IPS-NIHi11 (cell line): ENCODE data around the gene PBX3.

Source experiments
- DNase-seq: peaks from one replicate; pipeline ENCODE4 v3.0.0; 2012; ENCODE audit warnings: mixed read lengths, low spot score

Gene PBX3

DNA sequence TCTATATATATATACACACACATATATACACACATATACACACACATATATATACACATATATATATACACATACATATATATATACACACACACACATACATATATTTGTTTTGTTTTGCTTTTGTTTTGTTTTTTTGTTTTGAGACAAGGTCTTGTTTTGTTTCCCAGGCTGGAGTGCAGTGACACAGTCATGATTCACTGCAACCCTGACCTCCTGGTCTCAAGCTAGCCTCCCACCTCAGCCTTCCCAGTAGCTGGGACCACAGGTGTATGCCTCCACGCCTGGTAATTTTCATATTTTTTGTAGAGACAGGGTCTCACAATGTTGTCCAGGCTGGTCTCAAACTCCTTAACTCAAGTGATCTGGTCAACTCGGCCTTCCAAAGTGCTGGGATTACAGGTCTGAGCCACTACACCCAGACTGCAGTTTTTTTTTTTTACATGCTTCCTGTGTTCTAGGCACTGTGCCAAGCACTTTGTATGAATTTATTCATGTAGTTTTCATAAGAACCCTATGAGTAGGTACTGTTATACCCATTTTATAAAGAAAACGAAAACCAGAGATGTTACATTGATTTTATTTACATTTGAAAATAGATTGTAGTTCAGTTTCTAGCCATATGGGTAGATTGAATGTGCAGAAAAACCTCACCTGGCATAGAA lies 120.7 kb downstream of the PBX3 start:
- DNase-seq: no peak

- peak; percentile 19 for DNase-seq
These were observed 131.0 kb downstream of the PBX3 start for GRCh38 chr9:125878164-125878631.

GRCh38 chr9:125881042-125881441 lies 133.9 kb downstream of the PBX3 start:
- no peak for DNase-seq

DNA sequence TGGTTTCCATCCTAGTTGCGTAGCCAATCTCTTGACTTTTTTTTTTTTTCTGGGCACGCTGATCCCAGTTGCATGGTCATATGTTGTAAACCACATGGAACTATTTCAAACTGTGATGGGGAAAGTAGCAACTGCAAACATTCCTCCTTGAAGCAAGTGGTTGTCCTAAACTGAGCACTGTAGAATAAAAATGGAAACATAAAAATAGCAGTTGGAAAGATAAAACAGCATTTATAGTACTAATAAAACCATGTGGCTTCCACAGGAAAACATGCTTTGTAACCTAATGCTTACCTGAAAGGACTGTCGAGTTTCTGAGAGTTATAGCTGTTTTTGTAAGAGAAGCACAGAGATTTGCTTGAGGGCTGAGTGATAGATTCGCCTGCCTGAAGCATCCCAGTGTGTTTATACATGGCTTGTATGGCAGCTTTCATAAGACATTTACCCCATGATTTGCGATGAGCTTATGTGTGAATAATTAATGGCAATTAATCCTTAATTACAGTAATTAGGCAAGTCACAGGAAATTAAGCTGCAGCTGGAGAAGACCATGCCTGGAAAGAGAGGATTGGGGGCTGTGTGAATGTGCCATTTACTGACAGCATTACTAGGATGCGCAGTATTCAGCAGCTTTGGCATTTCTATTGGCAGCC lies 136.5 kb downstream of the PBX3 start:
- DNase-seq: no peak

DNA sequence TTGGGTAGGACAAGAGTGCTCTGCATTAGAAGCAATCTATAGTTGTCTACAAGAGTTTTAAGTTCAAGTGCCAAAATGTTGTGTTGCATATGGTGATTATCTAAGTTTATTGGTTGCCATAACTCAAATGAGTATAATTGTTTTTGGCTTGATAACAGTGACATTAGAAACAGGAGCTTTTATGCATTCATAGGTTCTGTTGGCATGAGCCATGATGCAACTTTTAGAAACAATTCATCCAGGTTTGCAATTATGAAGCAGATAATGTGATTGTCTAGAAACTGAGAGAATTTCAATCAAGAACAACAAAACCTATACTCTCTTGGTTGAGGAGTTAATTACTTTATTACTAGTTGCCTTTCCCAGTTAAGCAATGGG lies 137.0 kb downstream of the PBX3 start:
- DNase-seq: no peak

DNA sequence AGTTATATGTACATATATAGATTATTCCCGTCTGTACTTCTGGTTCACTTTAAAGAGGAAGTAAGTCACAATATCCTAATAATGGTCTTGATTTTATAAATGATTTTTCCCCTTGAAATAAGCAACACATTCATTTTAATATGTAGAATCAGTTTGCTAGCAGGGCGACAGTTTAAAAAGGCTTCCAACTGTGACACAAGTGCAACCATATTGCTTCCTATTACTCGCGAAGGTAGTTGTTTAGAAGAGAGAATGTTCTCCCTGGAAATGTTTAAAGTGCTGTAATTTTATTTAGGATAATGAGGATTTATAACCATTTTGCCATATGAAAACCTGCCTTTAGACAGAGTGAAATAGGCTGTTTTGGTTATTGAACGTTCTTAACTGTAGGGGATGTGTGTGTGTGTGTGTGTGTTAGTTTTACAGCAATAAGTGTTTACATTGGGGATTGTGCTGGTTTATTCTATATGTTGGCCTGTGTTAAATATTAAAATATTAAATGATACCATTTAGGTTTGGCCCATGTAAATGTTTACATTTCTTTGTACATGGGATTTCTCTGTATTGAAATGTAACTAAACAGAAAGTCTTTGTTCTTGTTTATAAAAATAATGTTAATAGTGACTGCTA lies 138.3 kb downstream of the PBX3 start:
- no peak for DNase-seq

DNA sequence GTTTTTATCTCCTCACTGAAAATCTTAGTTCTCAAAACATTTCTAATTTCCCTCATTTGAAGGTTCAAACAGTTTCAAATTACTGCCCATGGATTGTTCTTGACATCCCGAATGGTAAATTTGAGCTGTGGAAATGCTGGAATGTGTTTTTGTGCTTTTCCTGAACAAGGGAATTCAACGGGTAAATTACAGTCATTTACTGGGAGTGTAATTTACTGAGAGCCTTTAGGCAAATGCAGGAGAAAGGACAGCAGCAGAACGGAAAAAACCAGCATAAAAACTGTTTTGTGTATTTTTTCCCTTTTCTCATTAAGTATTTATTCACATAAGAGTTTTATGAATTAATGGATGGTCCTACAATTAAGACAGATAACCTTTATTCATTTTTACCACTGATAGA lies 139.2 kb downstream of the PBX3 start:
- no peak for DNase-seq

DNA sequence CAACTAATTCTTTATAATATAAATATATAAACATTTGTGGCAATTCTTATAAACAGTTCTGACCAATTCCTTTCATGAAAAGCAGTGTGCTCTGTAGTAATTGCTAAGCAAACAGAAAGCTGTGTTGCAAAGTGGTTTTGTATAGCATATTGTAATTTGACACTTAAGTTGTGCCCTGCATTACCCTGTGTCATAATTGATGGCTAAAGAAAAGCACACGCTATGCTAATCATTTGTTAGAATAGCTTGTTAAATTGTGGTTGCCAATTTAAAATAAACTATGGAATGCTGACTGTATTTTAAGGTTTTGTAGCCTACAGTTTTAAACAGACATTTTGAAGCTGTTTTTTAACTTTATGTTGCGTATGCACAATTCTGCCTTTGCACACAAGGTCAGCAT lies 140.0 kb downstream of the PBX3 start:
- no peak for DNase-seq

GRCh38 chr9:125888211-125888610 lies 141.0 kb downstream of the PBX3 start:
- no peak for DNase-seq

- no peak for DNase-seq
These were observed 141.9 kb downstream of the PBX3 start for GRCh38 chr9:125889112-125889475.

GRCh38 chr9:125889476-125890419 lies 142.6 kb downstream of the PBX3 start:
- DNase-seq: peak; percentile 73

DNA sequence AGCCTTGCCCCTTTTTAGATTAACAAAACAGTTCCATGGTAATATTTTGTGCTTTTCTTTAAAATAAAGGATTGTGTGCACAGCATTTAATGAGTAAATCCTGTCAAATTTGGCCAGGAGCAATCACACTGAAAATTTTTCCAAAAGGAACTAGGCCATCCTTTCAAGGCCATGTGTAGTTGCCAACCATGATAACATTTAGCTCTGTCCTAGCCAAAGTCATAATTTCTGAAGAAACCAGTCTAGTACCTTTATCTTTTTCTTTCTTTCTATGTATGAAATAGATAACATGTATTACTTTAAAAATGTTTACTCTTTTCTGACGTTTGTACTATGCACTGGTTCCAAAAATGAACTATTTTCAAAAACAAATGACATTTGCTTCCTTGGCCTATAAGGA lies 143.7 kb downstream of the PBX3 start:
- no peak for DNase-seq

DNA sequence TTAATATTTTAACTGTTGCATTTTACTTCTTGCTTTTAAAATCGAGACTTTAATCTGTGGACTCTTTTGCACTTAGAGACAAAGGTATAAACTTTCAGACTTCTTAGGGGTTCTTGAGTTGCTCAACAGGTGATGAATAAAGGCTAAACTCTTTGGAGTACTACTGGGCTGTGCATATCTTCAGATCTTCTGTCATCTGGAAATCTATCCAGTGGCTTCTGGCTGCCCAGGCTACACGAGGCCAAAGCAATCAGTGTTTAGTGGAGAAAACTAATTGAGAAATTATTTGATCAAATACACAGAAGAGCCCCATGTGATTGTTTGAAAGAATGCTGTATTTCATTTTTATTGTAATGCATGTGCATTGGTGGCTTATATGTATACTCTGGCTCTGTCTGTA lies 146.1 kb downstream of the PBX3 start:
- no peak for DNase-seq

DNA sequence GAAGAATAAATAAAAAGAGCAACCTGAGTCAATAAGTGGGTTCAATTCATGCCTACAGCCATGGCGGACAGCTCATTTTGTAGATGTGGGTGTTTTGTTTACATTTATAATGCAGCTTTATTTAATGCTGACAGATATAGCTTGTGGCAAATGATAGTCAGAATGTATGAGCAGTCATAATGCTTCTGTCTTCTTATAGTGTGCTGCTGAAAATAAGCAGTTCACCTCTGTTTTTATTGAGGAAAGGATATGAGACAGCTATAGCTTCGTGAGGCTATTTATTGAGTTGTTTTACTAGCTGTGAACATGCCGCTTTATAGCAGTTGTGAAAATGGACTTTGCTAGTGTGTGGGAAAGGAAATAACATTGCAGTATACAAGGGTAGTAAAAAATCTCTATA lies 147.4 kb downstream of the PBX3 start:
- no peak for DNase-seq

DNA sequence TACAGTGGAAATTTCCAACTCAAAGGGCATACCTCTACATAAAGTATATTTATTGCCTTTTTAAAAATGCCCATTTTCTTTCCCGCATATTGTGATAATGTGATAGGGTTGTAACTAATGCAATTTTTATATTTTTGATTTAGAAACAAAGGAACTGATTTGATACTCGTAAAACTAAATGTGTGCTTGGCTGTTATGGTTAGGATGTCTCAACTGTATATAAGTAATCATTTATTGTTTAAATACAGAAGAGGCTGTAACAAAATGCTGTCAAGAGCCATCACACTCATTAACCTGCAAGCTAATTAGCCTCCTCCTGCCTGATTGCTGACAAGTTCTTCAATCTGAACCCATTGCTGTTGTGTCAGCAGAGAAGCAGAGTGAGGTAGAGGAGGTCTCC lies 149.2 kb downstream of the PBX3 start:
- no peak for DNase-seq

DNA sequence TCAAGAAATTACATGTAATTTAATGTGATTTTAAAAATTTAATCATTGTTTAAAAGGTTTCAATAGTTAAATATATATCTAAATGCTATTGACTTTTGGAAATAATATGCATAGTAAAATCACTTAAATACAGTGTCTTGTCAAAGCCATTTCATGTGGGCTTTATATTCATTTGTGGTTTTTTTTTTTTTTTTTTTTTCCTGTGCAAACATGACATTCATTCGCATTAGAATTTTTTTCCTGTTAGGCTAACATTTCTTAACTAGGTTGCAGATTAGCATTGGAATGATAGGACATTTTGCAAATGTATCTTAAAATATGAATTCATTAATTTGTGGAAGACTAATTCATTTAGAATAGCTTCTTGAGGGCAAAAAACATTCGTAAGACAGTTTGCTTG lies 149.8 kb downstream of the PBX3 start:
- no peak for DNase-seq

- DNase-seq: no peak
These were observed 150.3 kb downstream of the PBX3 start for GRCh38 chr9:125897481-125897880.

DNA sequence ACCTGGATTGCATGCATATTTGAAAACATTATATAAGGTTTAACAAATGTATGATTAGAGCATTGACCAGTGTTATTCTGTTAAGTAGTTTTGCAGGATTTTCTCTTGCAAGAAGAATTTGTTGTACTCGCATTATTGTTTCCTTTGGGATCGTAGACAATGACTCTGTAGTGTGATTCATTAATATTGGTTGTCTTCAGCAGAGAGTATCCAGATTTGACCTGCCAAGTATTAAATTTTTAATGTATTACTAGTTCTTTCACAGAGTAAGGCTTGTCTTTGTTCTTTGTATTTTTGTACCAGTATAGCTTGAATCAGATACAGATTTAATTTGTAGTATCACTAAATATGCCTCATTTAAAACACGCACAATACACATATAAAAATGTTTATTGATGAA lies 155.0 kb downstream of the PBX3 start:
- DNase-seq: no peak

DNA sequence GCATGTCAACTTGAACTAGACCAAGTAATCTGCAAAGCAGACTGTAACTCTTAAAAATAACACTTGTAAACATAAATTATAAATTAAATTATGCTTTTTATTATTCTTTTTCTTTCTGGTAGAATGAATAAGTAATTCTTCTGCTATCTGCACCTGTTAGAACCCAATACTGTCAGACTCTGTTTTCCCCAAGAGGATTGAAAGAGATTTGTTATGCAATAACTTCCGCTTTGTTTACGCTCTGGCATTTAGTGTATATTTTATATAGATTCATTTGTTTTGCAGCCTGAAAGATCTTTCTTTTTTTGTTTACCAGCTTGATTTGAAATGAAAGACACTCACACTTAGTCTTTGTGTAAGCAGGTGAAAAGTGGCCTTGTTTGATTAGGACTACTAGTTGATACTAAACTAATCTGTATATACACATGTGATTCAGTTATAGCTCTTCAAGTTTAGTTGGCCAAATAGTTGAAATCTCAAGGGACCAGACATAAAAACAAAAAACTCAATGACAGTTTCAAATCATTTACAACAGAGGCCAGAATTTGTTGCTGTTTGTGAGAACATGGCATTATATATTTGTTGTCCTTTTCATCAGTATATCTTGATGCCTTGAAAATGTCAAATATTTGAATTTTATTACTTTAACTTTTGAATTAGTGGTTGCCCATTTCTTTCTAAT lies 155.8 kb downstream of the PBX3 start:
- no peak for DNase-seq

GRCh38 chr9:125904155-125904851 lies 157.1 kb downstream of the PBX3 start:
- DNase-seq: no peak

DNA sequence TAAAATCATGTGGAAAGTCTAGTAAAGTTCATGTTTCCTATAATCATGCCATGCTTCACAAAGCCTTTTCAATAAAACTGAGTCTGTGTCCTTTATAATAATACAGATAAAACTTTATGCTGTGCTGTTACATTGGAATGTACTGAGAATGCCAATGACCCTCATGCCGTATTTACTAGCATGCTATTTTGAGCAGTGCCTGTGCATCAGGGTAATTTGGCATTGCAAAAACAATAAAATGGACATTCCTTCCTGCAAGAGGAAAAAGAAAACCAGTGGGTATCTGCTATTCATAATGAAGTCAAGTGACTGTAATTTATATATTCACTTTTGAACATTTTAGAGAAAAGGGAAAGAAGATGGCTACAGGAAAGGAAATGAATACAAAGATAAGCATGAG lies 159.0 kb downstream of the PBX3 start:
- DNase-seq: no peak
